HepG2 (cell line): ENCODE data around the gene MYO3B. TPM values are rescaled to one million over a fixed set of nuclear protein-coding genes. Genes with fewer than 3 reads are reported as not detected.

Experiments used
- ARID3A ChIP-seq: IDR thresholded peaks from 2 replicates; pipeline ENCODE4 v1.6.1; 2012; ENCODE audit warnings: low read depth, low read length, improper control_type of control experiment
- BCL3 ChIP-seq: sonication (generic); formaldehyde crosslinking; IDR thresholded peaks from 2 replicates; pipeline ENCODE4 v1.5.1; 2020; ENCODE audit warnings: mild to moderate bottlenecking, missing genetic modification reagents, moderate library complexity
- MTF2 ChIP-seq: sonication (generic); formaldehyde crosslinking; IDR thresholded peaks from 2 replicates; pipeline ENCODE4 v1.5.0; 2020; ENCODE audit warnings: missing genetic modification reagents, borderline replicate concordance
- RERE ChIP-seq: IDR thresholded peaks from 2 replicates; pipeline ENCODE4 v1.6.1; 2016; ENCODE audit warnings: low read depth, missing genetic modification reagents, missing compliant biosample characterization
- REXO4 ChIP-seq: sonication (generic); formaldehyde crosslinking; IDR thresholded peaks from 2 replicates; pipeline ENCODE4 v1.8.0; 2022; ENCODE audit warnings: missing genetic modification reagents, mild to moderate bottlenecking, borderline replicate concordance
- THAP7 ChIP-seq: sonication (generic); formaldehyde crosslinking; IDR thresholded peaks from 2 replicates; pipeline ENCODE4 v1.8.1; 2023; ENCODE audit warnings: mild to moderate bottlenecking, missing genetic modification reagents
- TRAFD1 ChIP-seq: sonication (generic); formaldehyde crosslinking; IDR thresholded peaks from 2 replicates; pipeline ENCODE4 v1.5.1; 2020; ENCODE audit warnings: missing genetic modification reagents, mild to moderate bottlenecking, borderline replicate concordance
- USF2 ChIP-seq, 2 experiments: sonication (generic) in 1 of 2; formaldehyde crosslinking in 1 of 2; IDR thresholded peaks; 2 replicates each; pipeline versions ENCODE4 v1.5.1 to v1.6.1; 2011 to 2020; ENCODE audit warnings: borderline replicate concordance in 1 of 2, low read depth in 1 of 2, low read length in 1 of 2, mild to moderate bottlenecking in 1 of 2, missing genetic modification reagents in 1 of 2, moderate library complexity in 1 of 2
- polyA plus RNA-seq, 8 experiments: library from polyadenylated mRNA; depleted of rRNA in 3 of 8; stranded (reverse) in 7 of 8; unstranded in 1 of 8; fragments of >200 nt; fragmentation: Illumina TruSeq in 4 of 8; extraction: Trizol in 4 of 8; gene quantifications; 2 replicates each; pipeline versions ENCODE4 v1.2.1 to v1.2.3, GENCODE V29; 2011 to 2016; ENCODE audit warnings: low read depth in 4 of 8, missing spikeins in 1 of 8, mixed read lengths in 1 of 8; ENCODE audit not compliant: insufficient read depth in 1 of 8
- total RNA-seq, 5 experiments: library from RNA; depleted of rRNA; stranded (reverse); fragments of >200 nt; fragmentation: Illumina TruSeq; extraction: Trizol; gene quantifications; 2 replicates each; pipeline ENCODE4 v1.2.3, GENCODE V29; 2016; ENCODE audit warnings: low read depth in 1 of 5

Gene MYO3B
- total and polyA plus RNA-seq, 2 of the 13 experiments (the other 11 are each of a cell fraction or from before 2014, with no cell fraction given): 0.01 TPM; not detected in 1

GRCh38 chr2:170162271-170162632, 15.7 kb upstream of the MYO3B start (continued):
- TF ChIP-seq USF2 (IDR thresholded peaks at IDR 0.05; ENCODE audit: low read depth, low read length) (no peak), USF2 (CRISPR knock-in tag; IDR thresholded peaks at IDR 0.05; ENCODE audit: borderline replicate concordance) (no peak), ARID3A (no peak), RERE (CRISPR knock-in tag) (no peak), BCL3 (CRISPR knock-in tag) (no peak), THAP7 (CRISPR knock-in tag) (no peak), TRAFD1 (CRISPR knock-in tag) (no peak), REXO4 (CRISPR knock-in tag) (no peak), MTF2 (CRISPR knock-in tag) (no peak)
